ENCODE measurements around the gene EPHA6.
"Not testable (repeated sequence)": the region's sequence is repeated elsewhere in the genome, so short reads cannot be mapped to it uniquely, and the experiment has no call there.

EPHA6 gene

GRCh38 chr3:97265237-97266005, 451.0 kb downstream of the EPHA6 start:
- DNase-seq (ENCODE audit: low read depth in 1 of 2, low spot score in 1 of 2) = no peak

- DNase-seq (ENCODE audit: low read depth in 1 of 2, low spot score in 1 of 2) = no peak
Observed at GRCh38 chr3:97269202-97269601, 454.8 kb downstream of the EPHA6 start.

GRCh38 chr3:97276879-97277550, 462.6 kb downstream of the EPHA6 start:
- not testable (repeated sequence) for DNase-seq (ENCODE audit: low read depth in 1 of 2, low spot score in 1 of 2)

- DNase-seq (ENCODE audit: low read depth in 1 of 2, low spot score in 1 of 2) = no peak
Observed at GRCh38 chr3:97277708-97278107, 463.3 kb downstream of the EPHA6 start.

- DNase-seq (ENCODE audit: low read depth in 1 of 2, low spot score in 1 of 2) = no peak
Observed at GRCh38 chr3:97278506-97278905, 464.1 kb downstream of the EPHA6 start.

- DNase-seq (ENCODE audit: low read depth in 1 of 2, low spot score in 1 of 2) = no peak
Observed at GRCh38 chr3:97291901-97292300, 477.5 kb downstream of the EPHA6 start.

GRCh38 chr3:97293596-97294131, 479.3 kb downstream of the EPHA6 start:
- no peak for DNase-seq (ENCODE audit: low read depth in 1 of 2, low spot score in 1 of 2)

- no peak for DNase-seq (ENCODE audit: low read depth in 1 of 2, low spot score in 1 of 2)
Observed at GRCh38 chr3:97297032-97297431, 482.6 kb downstream of the EPHA6 start.

- DNase-seq (ENCODE audit: low read depth in 1 of 2, low spot score in 1 of 2) = no peak
Observed at GRCh38 chr3:97301114-97301513, 486.7 kb downstream of the EPHA6 start.

GRCh38 chr3:97306226-97306625, 491.8 kb downstream of the EPHA6 start:
- no peak for DNase-seq (ENCODE audit: low read depth in 1 of 2, low spot score in 1 of 2)

GRCh38 chr3:97338375-97338774, 524.0 kb downstream of the EPHA6 start:
- DNase-seq (ENCODE audit: low read depth in 1 of 2, low spot score in 1 of 2) = no peak

- no peak for DNase-seq (ENCODE audit: low read depth in 1 of 2, low spot score in 1 of 2)
Observed at GRCh38 chr3:97340940-97341339, 526.5 kb downstream of the EPHA6 start.

GRCh38 chr3:97347780-97348179, 533.4 kb downstream of the EPHA6 start:
- DNase-seq (ENCODE audit: low read depth in 1 of 2, low spot score in 1 of 2) = no peak

GRCh38 chr3:97350971-97351370, 536.6 kb downstream of the EPHA6 start:
- DNase-seq (ENCODE audit: low read depth in 1 of 2, low spot score in 1 of 2) = no peak

GRCh38 chr3:97353176-97353575, 538.8 kb downstream of the EPHA6 start:
- DNase-seq (ENCODE audit: low read depth in 1 of 2, low spot score in 1 of 2) = no peak

- DNase-seq (ENCODE audit: low read depth in 1 of 2, low spot score in 1 of 2) = no peak
Observed at GRCh38 chr3:97359977-97360376, 545.6 kb downstream of the EPHA6 start.

- DNase-seq (ENCODE audit: low read depth in 1 of 2, low spot score in 1 of 2) = no peak
Observed at GRCh38 chr3:97360804-97361203, 546.4 kb downstream of the EPHA6 start.

- no peak for DNase-seq (ENCODE audit: low read depth in 1 of 2, low spot score in 1 of 2)
Observed at GRCh38 chr3:97384583-97384982, 570.2 kb downstream of the EPHA6 start.

GRCh38 chr3:97388774-97389173, 574.4 kb downstream of the EPHA6 start:
- DNase-seq (ENCODE audit: low read depth in 1 of 2, low spot score in 1 of 2) = no peak

GRCh38 chr3:97389936-97390335, 575.5 kb downstream of the EPHA6 start:
- DNase-seq (ENCODE audit: low read depth in 1 of 2, low spot score in 1 of 2) = no peak

GRCh38 chr3:97391167-97391566, 576.8 kb downstream of the EPHA6 start:
- no peak for DNase-seq (ENCODE audit: low read depth in 1 of 2, low spot score in 1 of 2)

GRCh38 chr3:97409612-97410011, 595.2 kb downstream of the EPHA6 start:
- no peak for DNase-seq (ENCODE audit: low read depth in 1 of 2, low spot score in 1 of 2)
